PC-9 (cell line): Measurements from ENCODE around the gene MET. TPM values are rescaled to one million over a fixed set of nuclear protein-coding genes. Genes with fewer than 3 reads are reported as not detected.
"Not testable (repeated sequence)": the region's sequence is repeated elsewhere in the genome, so short reads cannot be mapped to it uniquely, and the experiment has no call there.

Experiments used
- BruUV-seq: library from RNA; stranded (reverse); fragments of 400-500 nt; replicated peaks from 2 replicates; lab custom pipeline; 2021; lab: Mats Ljungman, UMichigan
- CTCF ChIA-PET: fragments of 300-600 bp; sonication (Branson Sonifier 250); formaldehyde crosslinking; loops from one replicate; lab custom pipeline; 2022; ENCODE audit warnings: antibody characterized with exemption; lab: Charles Lee
- POLR2A ChIA-PET: fragments of 300-600 bp; sonication (Branson Sonifier 250); formaldehyde crosslinking; loops from one replicate; lab custom pipeline; 2022; ENCODE audit warnings: antibody characterized with exemption; ENCODE audit not compliant: unreplicated experiment; lab: Charles Lee
- DNase-seq, 2 experiments: peaks; one replicate each; pipeline versions ENCODE4 v3.0.0 to v3.0.0-alpha.2; 2015 to 2022; ENCODE audit warnings: mixed read lengths in 1 of 2
- H2AFZ ChIP-seq: fragments of 200-600 bp; sonication (generic); 2 replicates; pipeline ENCODE4 v1.8.1; 2017; ENCODE audit warnings: antibody characterized with exemption
- H3F3A ChIP-seq: fragments of 200-600 bp; sonication (generic); 2 replicates; pipeline ENCODE4 v1.8.1; 2017; ENCODE audit warnings: antibody characterized with exemption, mild to moderate bottlenecking, low read depth; ENCODE audit not compliant: insufficient read depth
- H3K27ac ChIP-seq: fragments of 200-600 bp; sonication (generic); 2 replicates; pipeline ENCODE4 v1.6.1; 2016; ENCODE audit warnings: mixed run types
- H3K27me3 ChIP-seq: fragments of 200-600 bp; sonication (generic); 2 replicates; pipeline ENCODE4 v1.6.1; 2016; ENCODE audit warnings: low read depth, mixed run types; ENCODE audit not compliant: insufficient read depth
- H3K36me3 ChIP-seq: fragments of 200-600 bp; sonication (generic); 2 replicates; pipeline ENCODE4 v1.6.1; 2016; ENCODE audit warnings: low read depth, mixed run types
- H3K4me1 ChIP-seq: fragments of 200-600 bp; sonication (generic); replicated peaks from 2 replicates; pipeline ENCODE4 v1.6.1; 2016; ENCODE audit warnings: mixed run types; ENCODE audit not compliant: insufficient read depth
- H3K4me2 ChIP-seq: fragments of 200-600 bp; sonication (generic); 2 replicates; pipeline ENCODE4 v1.6.1; 2017; ENCODE audit warnings: mixed run types
- H3K4me3 ChIP-seq: fragments of 200-600 bp; sonication (generic); 2 replicates; pipeline ENCODE4 v1.6.1; 2016; ENCODE audit warnings: mixed run types
- H3K79me2 ChIP-seq: fragments of 200-600 bp; sonication (generic); 2 replicates; pipeline ENCODE4 v1.6.1; 2017; ENCODE audit warnings: low read depth, mixed run types
- H3K9me2 ChIP-seq: fragments of 200-600 bp; sonication (generic); 2 replicates; pipeline ENCODE4 v1.8.1; 2017; ENCODE audit warnings: mild to moderate bottlenecking; ENCODE audit not compliant: insufficient read depth
- H3K9me3 ChIP-seq: fragments of 200-600 bp; sonication (generic); 2 replicates; pipeline ENCODE4 v1.8.1; 2016; ENCODE audit warnings: low read depth; ENCODE audit not compliant: insufficient read depth
- H4K20me1 ChIP-seq: fragments of 200-600 bp; sonication (generic); 2 replicates; pipeline ENCODE4 v1.8.1; 2017; ENCODE audit not compliant: insufficient read depth
- CTCF ChIP-seq: fragments of 200-600 bp; sonication (generic); conservative IDR thresholded peaks from 2 replicates; pipeline ENCODE4 v1.6.1; 2017; ENCODE audit warnings: mixed run types, antibody characterized with exemption, mild to moderate bottlenecking, moderate library complexity
- EZH2 ChIP-seq: fragments of 200-600 bp; sonication (generic); IDR thresholded peaks from 2 replicates; pipeline ENCODE4 v1.8.0; 2017; ENCODE audit warnings: antibody characterized with exemption, low read depth
- intact Hi-C: fragments of 100-400 bp; cut with micrococcal nuclease; formaldehyde crosslinking; loops from one replicate; pipeline ENCODE4 v1.10.0; 2022; ENCODE audit not compliant: unreplicated experiment
- total RNA-seq: library from RNA; stranded (reverse); gene quantifications from 2 replicates; pipeline ENCODE4 v1.2.3, GENCODE V29; 2021

The MET gene
- total RNA-seq, 1 experiment from 2014 or later, result 287 TPM

- no peak for TF ChIP-seq CTCF
- no peak for TF ChIP-seq EZH2
- no peak overlapping the region for H3K4me3 ChIP-seq
- H3K27me3 ChIP-seq, result no peaks in the 10 kb centered on the region
- no TSS peak for BruUV-seq
- ChIA-PET POLR2A (no interaction called here), CTCF (no interaction called here)
- H2AFZ ChIP-seq, result no peak overlapping the region
- no peaks in the 10 kb centered on the region for H3K36me3 ChIP-seq
- no peaks in the 10 kb centered on the region for H4K20me1 ChIP-seq
- H3K9me3 ChIP-seq, result no peaks in the 10 kb centered on the region
- no peaks in the 10 kb centered on the region for H3F3A ChIP-seq
- DNase-seq, result no peak
- H3K4me1 ChIP-seq, result no peaks in the 10 kb centered on the region
- H3K9me2 ChIP-seq, result no peaks in the 10 kb centered on the region
- no peak overlapping the region for H3K4me2 ChIP-seq
- intact Hi-C loops, result no loop called here
- no peak overlapping the region for H3K27ac ChIP-seq
- no peaks in the 10 kb centered on the region for H3K79me2 ChIP-seq
Measured at GRCh38 chr7:116632384-116632783, 39.6 kb upstream of the MET start.

- no peaks in the 10 kb centered on the region for H3K79me2 ChIP-seq
- H3K4me3 ChIP-seq, result no peak overlapping the region
- H3K27me3 ChIP-seq, result no peaks in the 10 kb centered on the region
- BruUV-seq, result no TSS peak
- H3K27ac ChIP-seq, result no peak overlapping the region
- no peaks in the 10 kb centered on the region for H3F3A ChIP-seq
- H3K9me3 ChIP-seq, result no peaks in the 10 kb centered on the region
- no peak overlapping the region for H3K4me2 ChIP-seq
- H3K9me2 ChIP-seq, result no peaks in the 10 kb centered on the region
- POLR2A ChIA-PET, result no interaction called here
- H4K20me1 ChIP-seq, result no peaks in the 10 kb centered on the region
- no peaks in the 10 kb centered on the region for H3K36me3 ChIP-seq
- no peak for DNase-seq
- CTCF ChIA-PET, result no interaction called here
- no peak overlapping the region for H2AFZ ChIP-seq
- H3K4me1 ChIP-seq, result no peaks in the 10 kb centered on the region
- intact Hi-C loops, result no loop called here
- no peak; the same call in 1 of the 2 replicates for TF ChIP-seq CTCF
- TF ChIP-seq EZH2, result no peak
Measured at GRCh38 chr7:116633131-116633988, 38.6 kb upstream of the MET start.

- H3K4me2 ChIP-seq, result no peak overlapping the region
- intact Hi-C loops, result no loop called here
- DNase-seq, result no peak
- no peaks in the 10 kb centered on the region for H4K20me1 ChIP-seq
- no peaks in the 10 kb centered on the region for H3K9me3 ChIP-seq
- H3F3A ChIP-seq, result no peaks in the 10 kb centered on the region
- no peaks in the 10 kb centered on the region for H3K27me3 ChIP-seq
- no peak overlapping the region for H2AFZ ChIP-seq
- ChIA-PET CTCF (no interaction called here), POLR2A (interaction anchor here (0.5 kb wide), 1 partner anchor 381 kb away, joined by 3 read pairs; no protein-coding TSS in a partner anchor)
- H3K4me1 ChIP-seq, result no peaks in the 10 kb centered on the region
- no peaks in the 10 kb centered on the region for H3K79me2 ChIP-seq
- H3K9me2 ChIP-seq, result no peaks in the 10 kb centered on the region
- H3K4me3 ChIP-seq, result no peak overlapping the region
- no peaks in the 10 kb centered on the region for H3K36me3 ChIP-seq
- BruUV-seq, result no TSS peak
- no peak for TF ChIP-seq CTCF
- H3K27ac ChIP-seq, result no peak overlapping the region
Measured at GRCh38 chr7:116636997-116637396, 35.0 kb upstream of the MET start.

- H3K36me3 ChIP-seq, result not testable (repeated sequence)
Measured at GRCh38 chr7:116638592-116638991, 33.4 kb upstream of the MET start.

More at GRCh38 chr7:116638592-116638991, 33.4 kb upstream of the MET start:
- intact Hi-C loops, H3K79me2 ChIP-seq, H3F3A ChIP-seq, H3K4me3 ChIP-seq, H4K20me1 ChIP-seq, BruUV-seq, H3K9me3 ChIP-seq, H3K9me2 ChIP-seq, H3K27me3 ChIP-seq, H2AFZ ChIP-seq, DNase-seq, POLR2A ChIA-PET, H3K27ac ChIP-seq, CTCF ChIA-PET, H3K4me2 ChIP-seq, H3K4me1 ChIP-seq: not testable (repeated sequence)
